ENCODE results near the gene PRDX1. TPM values are rescaled to one million over a fixed set of nuclear protein-coding genes. Genes with fewer than 3 reads are reported as not detected.

PRDX1 gene
- total and polyA plus RNA-seq, 2 of the 13 experiments (the other 11 are each of a cell fraction or from before 2014, with no cell fraction given), result 761 to 1,898 TPM

GRCh38 chr1:45567911-45568310, 46.2 kb upstream of the PRDX1 start:
- BruUV-seq (replicated peaks), result no TSS peak
- FAIRE-seq (no peak), ATAC-seq (no peak), DNase-seq (ENCODE audit: low spot score) (no peak)
- POLR2A ChIA-PET, result interaction anchor here (1.2 to 4.3 kb wide), 7 partner anchors 13 to 67 kb away, joined by 3 to 49 read pairs (median 9); partner anchors contain the start of genes AKR1A1, CCDC163, MMACHC and PRDX1
- TF ChIP-seq GABPB1 (CRISPR knock-in tag; IDR thresholded peaks at IDR 0.05) (no peak), RNF219 (CRISPR knock-in tag; IDR thresholded peaks at IDR 0.05) (no peak), ZNF563 (CRISPR knock-in tag; IDR thresholded peaks at IDR 0.05) (no peak), NAIF1 (CRISPR knock-in tag; IDR thresholded peaks at IDR 0.05; ENCODE audit: borderline replicate concordance) (no peak), ZNF670 (CRISPR knock-in tag; IDR thresholded peaks at IDR 0.05; ENCODE audit: borderline replicate concordance) (no peak), ZNF441 (CRISPR knock-in tag; IDR thresholded peaks at IDR 0.05; ENCODE audit: borderline replicate concordance) (no peak), EED (CRISPR knock-in tag; IDR thresholded peaks at IDR 0.05) (no peak), ELF4 (CRISPR knock-in tag; IDR thresholded peaks at IDR 0.05; ENCODE audit: borderline replicate concordance) (no peak), ZNF724P (CRISPR knock-in tag; IDR thresholded peaks at IDR 0.05; ENCODE audit: borderline replicate concordance) (no peak), ZBTB3 (CRISPR knock-in tag; IDR thresholded peaks at IDR 0.05; ENCODE audit: borderline replicate concordance, low read depth) (no peak), HIVEP1 (CRISPR knock-in tag; IDR thresholded peaks at IDR 0.05) (no peak), AKNA (CRISPR knock-in tag; IDR thresholded peaks at IDR 0.05; ENCODE audit: borderline replicate concordance) (no peak), ZBTB1 (CRISPR knock-in tag; IDR thresholded peaks at IDR 0.05; ENCODE audit: borderline replicate concordance) (no peak), GATAD2A (CRISPR knock-in tag; IDR thresholded peaks at IDR 0.05) (no peak)
- Histone ChIP-seq H3K27me3 (ENCODE audit: control insufficient read depth in 1 of 2, insufficient read depth in 2 of 2, low read length in 2 of 2) (no peaks in the 10 kb centered on the region), H3K4me2 (ENCODE audit: low read depth, low read length) (no peak overlapping the region), H4K20me1 (ENCODE audit: insufficient read depth, low read length) (0 out of 2 replicates have a peak, but pooled peaks cover 6% of the 10 kb centered on the region), H3K27ac (ENCODE audit: extremely low read length, insufficient read depth, low read length) (no peak overlapping the region), H3K79me2 (ENCODE audit: insufficient read depth, low read length) (no peaks in the 10 kb centered on the region), H3K9ac (ENCODE audit: insufficient read depth, low read depth, low read length) (no peak overlapping the region), H3K4me3 (replicated peaks in 1 of 3; ENCODE audit: insufficient read depth in 1 of 3, low read depth in 2 of 3, low read length in 3 of 3) (no peak overlapping the region), H2AFZ (ENCODE audit: low read length) (no peak overlapping the region), H3K9me3 (ENCODE audit: low read length) (no peaks in the 10 kb centered on the region), H3K4me1 (ENCODE audit: insufficient read depth, low read length) (no peaks in the 10 kb centered on the region), H3K36me3 (replicated peaks in 1 of 2; ENCODE audit: control insufficient read depth in 1 of 2, insufficient read depth in 2 of 2, low read length in 2 of 2) (peaks cover 19 to 53% of the 10 kb centered on the region in 2 experiments)
- CTCF ChIA-PET (ENCODE audit: low intra/inter-chr PET ratio, low total read pairs), result interaction anchor here (4.2 kb wide), 1 partner anchor 56 kb away, joined by 49 read pairs; no protein-coding TSS in a partner anchor
- intact Hi-C loops (cut with micrococcal nuclease; ENCODE audit: unreplicated experiment), result no loop called here
- in situ Hi-C loops (cut with HindIII; ENCODE audit: extremely low pct_ligation_motif_present, low pct_unique_long_range_greater_than_20kb), result loop anchor here (5.0 kb wide), 1 partner anchor 56 kb away; no protein-coding TSS in a partner anchor
- WGBS (ENCODE audit: low lambda C conversion rate), result 92% methylated on average over 6 of the region's 7 CpGs

All from HepG2 (cell line).